GM12801 (cell line): ENCODE data around the gene CCDC85C.

Experiments
- CTCF ChIP-seq: IDR thresholded peaks from one replicate; pipeline ENCODE4 v1.5.1; 2011; ENCODE audit warnings: control low read depth; ENCODE audit not compliant: insufficient read length; ENCODE audit errors: extremely low read depth

Gene CCDC85C

GRCh38 chr14:99534333-99534732 is 69.7 kb downstream of the CCDC85C start:
- TF ChIP-seq CTCF, result no peak

GRCh38 chr14:99532310-99532709 is 71.7 kb downstream of the CCDC85C start:
- no peak for TF ChIP-seq CTCF

DNA sequence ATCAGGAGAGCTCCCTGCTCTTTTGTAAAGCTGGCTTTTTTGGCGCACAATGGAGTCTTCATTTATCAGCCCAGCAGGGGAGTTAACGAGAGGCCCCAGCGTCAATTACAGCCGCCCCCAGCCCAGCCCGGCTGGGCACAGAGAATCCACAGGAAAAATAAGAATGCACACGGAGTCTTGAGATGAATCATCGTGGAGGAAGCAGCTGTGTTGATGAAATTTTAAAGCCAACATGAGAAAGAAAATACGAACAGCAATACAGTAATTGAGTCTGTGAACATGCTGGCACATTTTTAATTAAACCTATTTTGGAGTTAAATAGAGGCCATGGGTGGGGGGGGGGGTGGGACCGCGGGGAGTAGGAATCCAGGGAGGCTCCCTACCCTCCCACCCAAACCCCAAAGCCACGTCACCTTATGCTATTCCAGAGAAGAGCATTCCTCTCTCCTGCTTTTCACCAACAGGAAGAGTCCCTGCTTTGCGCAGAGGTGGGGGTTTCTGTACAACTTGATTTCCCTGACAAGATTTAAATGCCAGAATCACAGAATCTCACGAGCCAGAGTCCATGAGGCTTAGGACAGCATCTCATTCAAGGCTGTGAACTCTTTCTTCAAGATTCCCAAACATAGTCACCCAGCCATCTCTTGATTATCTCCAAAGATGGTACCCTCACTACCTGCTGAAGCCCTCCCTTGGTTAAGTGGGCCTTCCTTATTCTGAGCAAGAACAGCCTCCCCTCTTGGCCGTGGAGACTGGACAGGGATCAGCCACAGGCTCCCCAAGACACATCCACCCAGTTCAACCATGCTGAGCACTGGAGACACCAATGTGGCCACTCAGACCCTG is 72.5 kb downstream of the CCDC85C start:
- no peak for TF ChIP-seq CTCF

DNA sequence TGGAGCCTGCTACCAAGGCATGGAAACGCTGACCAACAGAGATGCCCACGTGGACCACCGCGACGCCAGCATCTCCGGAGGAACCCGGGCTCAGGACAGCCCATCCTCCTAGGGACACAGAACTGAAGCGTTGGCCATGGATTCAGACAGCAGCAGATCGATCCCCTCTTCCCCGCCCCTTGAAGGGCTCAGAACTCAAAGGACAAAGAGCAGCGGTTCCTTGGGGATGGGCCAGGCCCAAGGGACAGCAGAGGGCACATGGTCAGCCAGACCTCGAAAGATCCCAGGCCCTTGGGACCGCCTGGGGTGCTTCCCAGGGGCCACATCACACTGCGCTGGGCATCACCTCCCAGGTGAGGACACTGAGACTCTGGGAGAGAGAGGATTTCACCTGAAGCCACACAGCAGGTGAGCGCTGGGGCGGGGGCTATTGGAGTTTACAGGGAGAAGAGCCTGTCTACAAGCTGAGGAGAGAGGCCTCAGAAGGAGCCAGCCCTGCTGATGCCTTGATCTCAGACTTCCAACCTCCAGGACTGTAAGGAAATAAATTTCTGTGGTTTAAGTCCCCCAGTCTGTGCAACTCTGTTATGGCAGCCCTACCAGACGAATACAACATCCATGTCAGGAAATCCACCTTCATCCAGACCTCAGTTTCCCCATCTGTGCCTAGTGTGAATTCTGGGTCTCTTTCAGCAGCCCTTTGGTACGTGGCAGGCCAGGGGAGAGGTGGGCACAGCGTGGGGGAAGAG is 73.4 kb downstream of the CCDC85C start:
- no peak for TF ChIP-seq CTCF

GRCh38 chr14:99529899-99530298 is 74.1 kb downstream of the CCDC85C start:
- TF ChIP-seq CTCF, result no peak

DNA sequence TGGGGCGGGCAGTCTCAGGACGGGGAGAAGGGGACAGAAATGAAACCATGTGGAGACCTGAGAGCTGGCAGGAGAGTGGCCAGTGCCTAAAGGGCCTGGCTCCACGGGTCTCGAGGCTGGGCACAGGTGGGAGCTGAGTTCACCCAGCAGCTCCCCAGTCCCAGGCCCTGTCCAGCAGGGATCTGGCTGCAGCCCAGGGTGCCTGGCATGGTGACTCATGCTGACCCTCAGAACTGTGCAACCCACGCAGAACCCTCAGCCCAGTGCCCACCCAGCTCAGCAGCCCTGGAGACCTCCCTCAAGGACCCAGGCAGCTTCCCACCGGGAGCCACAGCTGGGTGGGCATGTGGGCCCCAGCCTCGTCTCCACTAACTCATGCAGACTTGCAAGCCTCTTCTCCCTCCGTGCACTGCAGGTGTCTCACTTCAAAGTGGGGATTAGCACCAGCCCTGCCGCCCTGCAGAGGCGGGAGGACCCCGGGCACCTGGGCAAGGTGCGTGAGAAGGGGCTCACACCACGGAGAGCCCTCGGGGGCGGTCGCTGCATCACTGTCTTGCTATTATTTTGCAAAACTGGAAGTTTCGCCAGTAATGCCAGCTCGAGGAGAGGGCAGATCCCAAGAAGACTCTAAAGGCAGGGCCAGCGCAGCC is 76.5 kb downstream of the CCDC85C start:
- no peak for TF ChIP-seq CTCF

- TF ChIP-seq CTCF, result no peak
Measured at GRCh38 chr14:99527026-99527425, 77.0 kb downstream of the CCDC85C start.
